Breast epithelium (tissue), 3 donors: ENCODE results near the gene BORCS5.

Experiments
- CTCF ChIP-seq, 3 donors: fragments of 450-650 bp; IDR thresholded peaks; one replicate each; pipeline ENCODE4 v1.5.1; 2016 to 2017; ENCODE audit warnings: antibody characterized with exemption in 3 of 3, mild to moderate bottlenecking in 3 of 3, moderate library complexity in 3 of 3
- POLR2A ChIP-seq: fragments of 450-650 bp; IDR thresholded peaks from one replicate; pipeline ENCODE4 v1.6.1; 2016; ENCODE audit warnings: antibody characterized with exemption, mild to moderate bottlenecking, moderate library complexity

- TF ChIP-seq CTCF (IDR thresholded peaks at IDR 0.05) (no peak), POLR2A (no peak)
Measured at GRCh38 chr12:12451098-12451497, 94.2 kb downstream of the BORCS5 start.
